ENCODE data around the gene LEKR1.

The LEKR1 gene

DNA sequence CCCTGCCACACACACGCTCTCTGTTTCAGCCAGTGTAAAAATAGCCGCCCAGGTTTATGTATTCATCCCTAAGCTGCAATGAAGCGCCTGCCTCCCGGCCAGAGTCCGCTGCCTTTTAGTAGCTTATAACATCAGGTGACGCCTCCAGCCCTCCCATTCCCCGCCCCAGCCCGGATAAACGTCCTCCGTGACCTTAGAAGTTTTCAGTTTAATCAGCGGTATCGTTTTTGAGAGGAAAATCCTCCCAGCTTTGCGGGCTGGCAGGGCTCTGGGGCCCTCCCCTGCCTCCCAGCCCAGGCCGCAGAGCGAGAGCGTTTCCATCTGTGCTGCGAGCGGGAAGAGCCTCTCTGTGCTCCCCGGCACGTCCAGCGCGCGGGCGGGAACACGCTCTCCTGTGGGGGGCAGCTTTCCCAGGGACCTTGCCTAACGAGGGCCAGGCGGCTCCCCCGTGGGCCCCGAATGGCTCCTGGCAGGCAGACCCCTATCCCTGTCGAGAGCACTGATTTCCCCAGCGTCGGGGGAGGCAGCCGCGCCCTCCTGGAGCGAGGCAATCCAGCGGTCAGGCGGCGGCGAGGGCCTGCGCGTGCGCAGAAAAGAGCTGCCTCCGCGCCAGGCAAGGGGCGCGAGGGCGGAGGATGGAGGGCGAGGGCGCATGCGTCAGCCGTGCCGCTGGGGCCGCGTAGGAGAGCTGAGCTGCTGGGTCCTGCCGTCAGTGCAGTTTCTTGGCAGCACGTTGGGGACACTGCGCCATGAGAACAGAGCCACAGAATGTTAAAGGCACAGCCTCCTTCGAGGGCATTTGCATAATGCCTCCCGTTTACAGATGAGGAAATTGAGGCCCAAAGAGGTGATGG is 262.7 kb downstream of the LEKR1 start:
- Histone ChIP-seq H3K27ac (ENCODE audit: low read depth, low read length, severe bottlenecking) (peak overlapping the region; percentile 95), H3K9me3 (ENCODE audit: control insufficient read depth, low read length) (no peaks in the 10 kb centered on the region), H3K4me1 (ENCODE audit: control insufficient read depth, insufficient read depth, low read length, poor library complexity, severe bottlenecking) (peaks cover 37% of the 10 kb centered on the region), H3K36me3 (ENCODE audit: control insufficient read depth, insufficient read depth, low read length) (no peaks in the 10 kb centered on the region), H3K4me3 (ENCODE audit: extremely low read depth, insufficient read depth, low read length, poor library complexity, severe bottlenecking) (peak overlapping the region; percentile 43)
- whole genome bisulfite sequencing, 2 experiments (ENCODE audit: insufficient coverage in 2 of 2), result 1 to 2% methylated on average over 46 to 58 of the region's 59 CpGs

DNA sequence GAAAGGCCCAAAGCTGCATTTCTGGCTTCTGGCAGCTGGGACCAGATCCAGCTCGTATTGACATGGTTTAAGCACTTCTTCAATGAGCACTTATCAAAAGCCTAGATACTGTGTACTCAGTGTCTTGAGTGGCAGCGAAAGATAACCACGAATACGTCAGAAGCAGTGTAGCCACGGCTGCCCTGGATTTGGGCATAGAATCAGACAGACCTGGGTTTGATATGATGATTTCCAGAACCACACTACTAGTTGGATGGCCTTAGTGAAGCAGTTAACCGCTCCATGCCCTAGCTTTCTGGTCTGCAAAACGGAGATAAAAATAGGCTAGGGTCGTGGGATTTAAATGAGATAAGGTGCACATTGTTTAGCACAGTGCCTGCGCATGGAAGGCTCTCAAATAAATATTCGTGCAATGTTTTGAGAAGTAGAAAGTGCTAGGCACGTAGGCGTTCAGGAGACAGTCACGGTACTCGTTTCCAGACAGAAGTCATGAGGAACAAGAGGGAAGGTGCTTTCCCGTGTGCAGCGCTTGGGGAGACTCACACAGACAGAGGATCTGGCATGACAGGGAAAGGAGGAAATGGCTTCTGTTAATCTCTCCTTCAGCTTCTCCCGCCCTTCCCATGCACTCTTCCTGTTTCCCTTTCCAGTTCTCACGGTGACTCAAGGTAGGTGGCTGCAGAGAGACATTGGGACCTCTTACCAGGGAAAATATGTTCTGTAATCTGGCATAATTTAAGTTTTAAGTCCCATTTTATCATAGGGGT is 263.5 kb downstream of the LEKR1 start:
- H3K36me3 ChIP-seq (ENCODE audit: control insufficient read depth, insufficient read depth, low read length), result no peaks in the 10 kb centered on the region
- peaks cover 37% of the 10 kb centered on the region for H3K4me1 ChIP-seq (ENCODE audit: control insufficient read depth, insufficient read depth, low read length, poor library complexity, severe bottlenecking)
- no peaks in the 10 kb centered on the region for H3K9me3 ChIP-seq (ENCODE audit: control insufficient read depth, low read length)
- no peak overlapping the region for H3K4me3 ChIP-seq (ENCODE audit: extremely low read depth, insufficient read depth, low read length, poor library complexity, severe bottlenecking)
- WGBS, 2 experiments (ENCODE audit: insufficient coverage in 2 of 2), result 88% methylated on average over 16 of the region's 18 CpGs
- H3K27ac ChIP-seq (ENCODE audit: low read depth, low read length, severe bottlenecking), result peak overlapping the region; percentile 95

DNA sequence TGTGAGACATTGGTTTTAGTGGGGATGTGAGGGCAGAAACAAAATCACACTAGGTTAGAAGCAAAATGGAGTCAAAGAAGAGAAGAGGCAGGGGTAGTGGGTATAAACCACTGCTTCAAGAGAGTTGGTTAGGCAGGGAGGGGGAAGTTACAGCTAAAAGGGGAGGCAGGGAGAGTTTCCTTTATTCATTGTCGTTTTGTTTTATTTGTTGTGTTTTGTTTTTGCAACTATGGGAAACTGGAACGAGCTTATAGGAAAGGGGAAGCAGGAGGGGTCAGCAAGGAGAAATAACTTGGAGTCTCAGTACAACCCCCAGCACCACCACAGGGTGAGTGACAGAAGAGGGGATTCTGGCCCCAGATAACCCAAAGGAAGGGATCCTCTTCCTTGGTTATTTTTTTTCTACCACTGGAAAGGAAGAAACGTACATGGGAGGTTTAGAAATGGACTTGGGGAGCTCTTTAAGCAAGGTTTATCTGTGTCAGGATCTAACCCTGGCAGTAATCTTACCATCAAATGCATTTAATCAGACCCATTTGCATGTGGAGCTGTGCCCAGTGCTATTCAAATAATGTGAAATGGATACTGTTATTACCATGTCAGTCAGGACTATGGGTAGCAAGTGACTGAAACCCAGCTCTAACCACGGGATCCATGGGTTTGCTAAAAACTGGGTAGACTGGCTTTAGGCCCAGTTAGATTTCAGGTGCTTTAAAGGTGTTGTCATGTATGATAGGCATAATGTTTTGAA is 265.1 kb downstream of the LEKR1 start:
- H3K36me3 ChIP-seq (ENCODE audit: control insufficient read depth, insufficient read depth, low read length), result no peaks in the 10 kb centered on the region
- no peak overlapping the region for H3K4me3 ChIP-seq (ENCODE audit: extremely low read depth, insufficient read depth, low read length, poor library complexity, severe bottlenecking)
- peaks cover 37% of the 10 kb centered on the region for H3K4me1 ChIP-seq (ENCODE audit: control insufficient read depth, insufficient read depth, low read length, poor library complexity, severe bottlenecking)
- no peaks in the 10 kb centered on the region for H3K9me3 ChIP-seq (ENCODE audit: control insufficient read depth, low read length)
- WGBS, 2 experiments (ENCODE audit: insufficient coverage in 2 of 2), result 100% methylated on average over 1 of the region's 4 CpGs
- H3K27ac ChIP-seq (ENCODE audit: low read depth, low read length, severe bottlenecking), result no peak overlapping the region

DNA sequence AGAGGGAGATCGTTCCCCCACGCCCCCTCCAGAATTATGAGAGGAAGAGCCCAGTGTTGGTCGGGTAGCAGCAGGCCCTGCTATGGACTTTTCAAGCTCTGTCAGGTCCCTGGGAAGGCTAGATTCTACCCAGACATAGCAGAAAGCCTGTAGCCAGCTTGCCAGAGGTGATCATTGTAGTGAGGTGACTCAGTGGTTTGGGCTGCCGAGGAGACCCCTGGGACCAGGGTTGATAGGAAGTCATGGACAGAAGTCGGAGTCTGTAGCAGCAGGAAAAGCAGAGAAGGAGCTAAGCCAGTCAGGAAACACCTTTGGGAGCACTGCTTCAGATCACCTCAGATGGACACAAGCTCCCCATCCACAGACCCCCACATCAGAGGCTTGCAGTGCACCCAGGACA is 266.1 kb downstream of the LEKR1 start:
- 77 to 89% methylated on average over 5 of the region's 5 CpGs for WGBS, 2 experiments (ENCODE audit: insufficient coverage in 2 of 2)

DNA sequence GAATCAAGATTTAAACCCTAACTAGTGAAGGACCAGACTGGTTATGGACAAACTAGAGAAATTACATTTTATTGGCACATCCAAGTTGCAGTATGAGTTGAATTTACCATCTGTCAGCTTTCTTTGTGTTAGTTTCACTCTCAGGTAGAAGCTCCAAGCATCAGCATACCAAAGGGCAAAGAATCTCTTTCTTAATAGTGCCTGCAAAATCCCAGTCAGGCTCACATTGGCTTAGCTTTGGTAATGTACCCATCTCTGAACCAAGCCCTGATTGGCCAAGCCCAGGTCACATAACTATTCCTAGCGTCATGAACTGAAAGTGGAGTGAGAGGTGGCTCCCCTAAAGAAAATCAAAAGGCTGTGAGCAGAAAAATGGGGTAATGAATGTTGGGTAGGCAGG is 266.9 kb downstream of the LEKR1 start:
- H3K4me3 ChIP-seq (ENCODE audit: extremely low read depth, insufficient read depth, low read length, poor library complexity, severe bottlenecking), result no peak overlapping the region
- H3K27ac ChIP-seq (ENCODE audit: low read depth, low read length, severe bottlenecking), result no peak overlapping the region
- 80% methylated on average over 1 of the region's 1 CpG; no CpG with 5 or more reads in 1 of the 2 experiments for WGBS, 2 experiments (ENCODE audit: insufficient coverage in 2 of 2)
- H3K4me1 ChIP-seq (ENCODE audit: control insufficient read depth, insufficient read depth, low read length, poor library complexity, severe bottlenecking), result peaks cover 24% of the 10 kb centered on the region
- H3K36me3 ChIP-seq (ENCODE audit: control insufficient read depth, insufficient read depth, low read length), result no peaks in the 10 kb centered on the region
- no peaks in the 10 kb centered on the region for H3K9me3 ChIP-seq (ENCODE audit: control insufficient read depth, low read length)

More for the DNA sequence above, 266.1 kb downstream of the LEKR1 start:
- Histone ChIP-seq H3K4me1 (ENCODE audit: control insufficient read depth, insufficient read depth, low read length, poor library complexity, severe bottlenecking) (peaks cover 32% of the 10 kb centered on the region), H3K27ac (ENCODE audit: low read depth, low read length, severe bottlenecking) (no peak overlapping the region), H3K4me3 (ENCODE audit: extremely low read depth, insufficient read depth, low read length, poor library complexity, severe bottlenecking) (no peak overlapping the region), H3K36me3 (ENCODE audit: control insufficient read depth, insufficient read depth, low read length) (no peaks in the 10 kb centered on the region), H3K9me3 (ENCODE audit: control insufficient read depth, low read length) (no peaks in the 10 kb centered on the region)

DNA sequence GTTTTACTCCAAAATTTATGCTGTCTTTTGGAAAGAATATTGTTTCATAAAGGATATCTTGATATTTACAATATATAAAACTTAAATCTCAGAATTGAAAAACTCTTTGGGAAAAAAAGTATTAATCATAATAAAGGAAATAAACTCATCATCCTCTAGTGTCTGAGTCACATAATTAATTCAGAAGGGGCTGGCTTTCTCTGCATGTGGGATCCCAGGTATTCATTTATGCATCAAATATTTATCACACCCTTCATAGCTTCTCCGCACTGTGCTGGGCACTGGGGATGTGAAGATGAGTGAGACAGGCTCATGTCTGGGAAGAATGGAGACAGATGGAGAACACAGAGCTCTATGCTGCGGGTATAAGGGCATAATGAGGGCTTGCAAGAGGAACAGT is 268.1 kb downstream of the LEKR1 start:
- Histone ChIP-seq H3K4me3 (ENCODE audit: extremely low read depth, insufficient read depth, low read length, poor library complexity, severe bottlenecking) (no peak overlapping the region), H3K9me3 (ENCODE audit: control insufficient read depth, low read length) (no peaks in the 10 kb centered on the region), H3K4me1 (ENCODE audit: control insufficient read depth, insufficient read depth, low read length, poor library complexity, severe bottlenecking) (peaks cover 22% of the 10 kb centered on the region), H3K27ac (ENCODE audit: low read depth, low read length, severe bottlenecking) (no peak overlapping the region), H3K36me3 (ENCODE audit: control insufficient read depth, insufficient read depth, low read length) (no peaks in the 10 kb centered on the region)
- WGBS, 2 experiments (ENCODE audit: insufficient coverage in 2 of 2), result 90 to 94% methylated on average over 1 to 2 of the region's 2 CpGs

DNA sequence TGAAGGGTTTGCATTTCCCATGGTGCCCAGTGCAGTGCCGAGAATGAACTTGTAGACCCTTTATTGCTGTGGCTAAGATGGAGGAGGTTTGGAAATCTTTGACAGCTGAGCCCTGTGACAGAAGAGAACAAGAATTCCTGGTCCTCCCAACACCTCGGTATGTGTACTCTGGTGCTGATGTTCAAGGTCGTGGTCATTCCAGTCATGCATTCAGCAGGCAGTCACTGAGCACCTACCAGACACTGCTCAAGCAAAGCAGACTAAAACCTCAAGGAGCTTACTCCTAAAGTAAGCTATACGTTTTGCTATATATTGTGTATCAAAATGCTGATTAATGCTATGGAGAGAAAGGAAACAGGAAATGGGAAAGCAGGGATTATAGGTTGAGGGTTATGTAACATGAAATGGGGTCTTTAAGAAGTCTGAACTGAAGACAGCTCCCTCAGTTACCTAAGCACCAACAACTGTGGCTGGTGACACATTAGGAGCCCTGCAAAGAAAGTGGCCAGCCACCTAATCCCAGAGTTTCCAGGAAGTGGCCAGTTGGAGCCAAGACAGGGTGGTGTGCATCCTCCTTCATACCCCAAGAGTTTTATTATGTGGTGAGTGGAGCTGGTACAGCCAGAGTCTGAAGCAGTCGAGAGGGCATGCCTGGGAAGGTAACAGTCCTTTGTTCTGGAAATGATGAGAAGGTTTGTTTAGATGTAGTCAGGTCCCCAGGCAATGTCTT is 268.8 kb downstream of the LEKR1 start:
- Histone ChIP-seq H3K4me3 (ENCODE audit: extremely low read depth, insufficient read depth, low read length, poor library complexity, severe bottlenecking) (no peak overlapping the region), H3K4me1 (ENCODE audit: control insufficient read depth, insufficient read depth, low read length, poor library complexity, severe bottlenecking) (peaks cover 15% of the 10 kb centered on the region), H3K36me3 (ENCODE audit: control insufficient read depth, insufficient read depth, low read length) (no peaks in the 10 kb centered on the region), H3K27ac (ENCODE audit: low read depth, low read length, severe bottlenecking) (no peak overlapping the region), H3K9me3 (ENCODE audit: control insufficient read depth, low read length) (no peaks in the 10 kb centered on the region)
- WGBS, 2 experiments (ENCODE audit: insufficient coverage in 2 of 2), result 96 to 100% methylated on average over 3 of the region's 5 CpGs

All from mesodermal cell (in vitro differentiated cells).